NCI-H2227 (cell line): Measurements from ENCODE around the gene CCT7.
"Not testable (repeated sequence)": the region's sequence is repeated elsewhere in the genome, so short reads cannot be mapped to it uniquely, and the experiment has no call there.

Experiments used
- DNase-seq: peaks from one replicate; lab custom pipeline; 2025; ENCODE audit not compliant: unreplicated experiment; lab: John Stamatoyannopoulos, UW

CCT7 gene

GRCh38 chr2:73233932-73234832 lies at the start of gene CCT7:
CCT7 (plus strand) TSS chr2:73234308; CDS start chr2:73234379, 71 bp downstream.
- peak; percentile 95 for DNase-seq

GRCh38 chr2:73185965-73186364 lies 48.1 kb upstream of the CCT7 start:
- no peak for DNase-seq

GRCh38 chr2:73187549-73187948 lies 46.6 kb upstream of the CCT7 start:
- DNase-seq = no peak

- no peak for DNase-seq
These were observed 36.5 kb upstream of the CCT7 start for GRCh38 chr2:73197579-73197978.

- not testable (repeated sequence) for DNase-seq
These were observed 33.8 kb upstream of the CCT7 start for GRCh38 chr2:73200281-73200680.

GRCh38 chr2:73202156-73203054 lies 31.7 kb upstream of the CCT7 start, which contains the start of gene NOTO:
NOTO (plus strand) TSS chr2:73202574; CDS start chr2:73202667, 93 bp downstream.
- no peak for DNase-seq

GRCh38 chr2:73203055-73203681 lies 30.9 kb upstream of the CCT7 start:
- DNase-seq = peak; percentile 21

GRCh38 chr2:73205611-73206010 lies 28.5 kb upstream of the CCT7 start:
- no peak for DNase-seq

- no peak for DNase-seq
These were observed 25.9 kb upstream of the CCT7 start for GRCh38 chr2:73208258-73208657.

- no peak for DNase-seq
These were observed 24.1 kb upstream of the CCT7 start for GRCh38 chr2:73210019-73210418.

GRCh38 chr2:73210696-73211095 lies 23.4 kb upstream of the CCT7 start:
- DNase-seq = no peak

- no peak for DNase-seq
These were observed 22.0 kb upstream of the CCT7 start for GRCh38 chr2:73212098-73212447.

GRCh38 chr2:73212448-73213176 lies 21.5 kb upstream of the CCT7 start:
- DNase-seq = peak; percentile 83

- DNase-seq = peak; percentile 91
These were observed 19.7 kb upstream of the CCT7 start, which contains the start of gene SMYD5 for GRCh38 chr2:73214120-73215035. SMYD5 (plus strand) TSS chr2:73214245; CDS start chr2:73214267, 22 bp downstream.

- DNase-seq = peak; percentile 14
These were observed 18.9 kb upstream of the CCT7 start for GRCh38 chr2:73215254-73215653.

GRCh38 chr2:73217160-73217559 lies 16.9 kb upstream of the CCT7 start:
- no peak for DNase-seq

- no peak for DNase-seq
These were observed 16.3 kb upstream of the CCT7 start for GRCh38 chr2:73217826-73218225.

GRCh38 chr2:73218298-73218697 lies 15.8 kb upstream of the CCT7 start:
- DNase-seq = no peak

GRCh38 chr2:73223821-73224220 lies 10.3 kb upstream of the CCT7 start:
- DNase-seq = no peak
